ENCODE measurements around the gene FHL3.
"Not testable (repeated sequence)": the region's sequence is repeated elsewhere in the genome, so short reads cannot be mapped to it uniquely, and the experiment has no call there.

FHL3 gene

GRCh38 chr1:37983546-37983945 is 21.8 kb downstream of the FHL3 start:
- DNase-seq: no peak

GRCh38 chr1:37978541-37978940 is 26.8 kb downstream of the FHL3 start:
- DNase-seq: no peak

GRCh38 chr1:37975083-37975482 is 30.2 kb downstream of the FHL3 start:
- DNase-seq: peak; percentile 65

- DNase-seq: no peak
Observed at GRCh38 chr1:37974567-37974966, 30.7 kb downstream of the FHL3 start.

GRCh38 chr1:37973684-37974083 is 31.6 kb downstream of the FHL3 start:
- DNase-seq: not testable (repeated sequence)

GRCh38 chr1:37965301-37965700 is 40.0 kb downstream of the FHL3 start:
- no peak for DNase-seq

GRCh38 chr1:37964106-37964505 is 41.2 kb downstream of the FHL3 start:
- DNase-seq: not testable (repeated sequence)

GRCh38 chr1:37958690-37959089 is 46.6 kb downstream of the FHL3 start:
- DNase-seq: peak; percentile 97

GRCh38 chr1:37955685-37956084 is 49.6 kb downstream of the FHL3 start:
- no peak for DNase-seq

GRCh38 chr1:37954316-37954971 is 50.9 kb downstream of the FHL3 start:
- no peak for DNase-seq

GRCh38 chr1:37952738-37953137 is 52.6 kb downstream of the FHL3 start:
- DNase-seq: no peak

GRCh38 chr1:37951783-37952624 is 53.3 kb downstream of the FHL3 start:
- no peak for DNase-seq

GRCh38 chr1:37951041-37951782 is 54.1 kb downstream of the FHL3 start:
- no peak for DNase-seq

GRCh38 chr1:37949524-37950152 is 55.7 kb downstream of the FHL3 start:
- no peak for DNase-seq

GRCh38 chr1:37948841-37949240 is 56.5 kb downstream of the FHL3 start:
- no peak for DNase-seq

- no peak for DNase-seq
Observed at GRCh38 chr1:37948166-37948565, 57.1 kb downstream of the FHL3 start.

GRCh38 chr1:37947364-37947763 is 58.0 kb downstream of the FHL3 start:
- DNase-seq: no peak
